T-helper 2 cell treated with Interferon-gamma antibody and Interleukin-4, amounts not matched to agents 5 μg/mL and 100 μg/mL, for 36 hours (primary cell): ENCODE results near the gene RAB8B.
"Not testable (repeated sequence)": the region's sequence is repeated elsewhere in the genome, so short reads cannot be mapped to it uniquely, and the experiment has no call there.

ENCODE experiments used
- DNase-seq: peaks from one replicate; pipeline ENCODE4 v3.0.0; 2021; ENCODE audit warnings: low spot score
- H3K27ac Mint-ChIP-seq: one replicate; pipeline ENCODE4 v1.8.0; 2021; ENCODE audit warnings: mild to moderate bottlenecking, mixed read lengths
- H3K27me3 Mint-ChIP-seq: one replicate; pipeline ENCODE4 v1.8.0; 2021; ENCODE audit warnings: low read depth, mixed read lengths
- H3K36me3 Mint-ChIP-seq: one replicate; pipeline ENCODE4 v1.8.0; 2021; ENCODE audit warnings: low read depth, mixed read lengths
- H3K4me1 Mint-ChIP-seq: one replicate; pipeline ENCODE4 v1.8.0; 2021; ENCODE audit warnings: low read depth, mixed read lengths
- H3K4me3 Mint-ChIP-seq: one replicate; pipeline ENCODE4 v1.8.0; 2022; ENCODE audit warnings: mild to moderate bottlenecking, moderate library complexity, mixed read lengths
- H3K9me3 Mint-ChIP-seq: one replicate; pipeline ENCODE4 v1.8.0; 2021; ENCODE audit warnings: mixed read lengths

The RAB8B gene

GRCh38 chr15:63206079-63206478 lies 16.7 kb downstream of the RAB8B start:
- Mint-ChIP-seq H3K27me3 (no peaks in the 10 kb centered on the region), H3K36me3 (peaks cover 39% of the 10 kb centered on the region), H3K4me3 (no peak overlapping the region), H3K9me3 (no peaks in the 10 kb centered on the region), H3K4me1 (peaks cover 78% of the 10 kb centered on the region), H3K27ac (no peak overlapping the region)
- no peak for DNase-seq

- peaks cover 80% of the 10 kb centered on the region for H3K4me1 Mint-ChIP-seq
- DNase-seq, H3K27me3 Mint-ChIP-seq, H3K9me3 Mint-ChIP-seq: not testable (repeated sequence)
- peak overlapping the region; percentile 66 for H3K27ac Mint-ChIP-seq
- H3K36me3 Mint-ChIP-seq, result peaks cover 29% of the 10 kb centered on the region
- H3K4me3 Mint-ChIP-seq, result peak overlapping the region; percentile 34
These were observed 19.4 kb downstream of the RAB8B start for GRCh38 chr15:63208824-63209223.

- peak overlapping the region; percentile 95 for H3K27ac Mint-ChIP-seq
- H3K4me1 Mint-ChIP-seq, result peaks cover 82% of the 10 kb centered on the region
- DNase-seq, result no peak
- peak overlapping the region; percentile 75 for H3K4me3 Mint-ChIP-seq
- no peaks in the 10 kb centered on the region for H3K27me3 Mint-ChIP-seq
- H3K9me3 Mint-ChIP-seq, result no peaks in the 10 kb centered on the region
- H3K36me3 Mint-ChIP-seq, result peaks cover 31% of the 10 kb centered on the region
These were observed 21.0 kb downstream of the RAB8B start for GRCh38 chr15:63210151-63211091.

GRCh38 chr15:63211092-63211490 lies 21.7 kb downstream of the RAB8B start:
- peak overlapping the region; percentile 95 for H3K27ac Mint-ChIP-seq
- DNase-seq, result no peak
- no peaks in the 10 kb centered on the region for H3K9me3 Mint-ChIP-seq
- no peaks in the 10 kb centered on the region for H3K27me3 Mint-ChIP-seq
- peak overlapping the region; percentile 75 for H3K4me3 Mint-ChIP-seq
- H3K36me3 Mint-ChIP-seq, result peaks cover 32% of the 10 kb centered on the region
- peaks cover 76% of the 10 kb centered on the region for H3K4me1 Mint-ChIP-seq

- Mint-ChIP-seq H3K9me3 (no peaks in the 10 kb centered on the region), H3K4me3 (peak overlapping the region; percentile 75), H3K27me3 (no peaks in the 10 kb centered on the region), H3K4me1 (peaks cover 72% of the 10 kb centered on the region), H3K36me3 (peaks cover 28% of the 10 kb centered on the region), H3K27ac (peak overlapping the region; percentile 95)
- no peak for DNase-seq
These were observed 22.1 kb downstream of the RAB8B start for GRCh38 chr15:63211549-63211948.

GRCh38 chr15:63212050-63213004 lies 22.9 kb downstream of the RAB8B start:
- Mint-ChIP-seq H3K4me3 (peak overlapping the region; percentile 75), H3K36me3 (peaks cover 21% of the 10 kb centered on the region), H3K9me3 (no peaks in the 10 kb centered on the region), H3K4me1 (peaks cover 65% of the 10 kb centered on the region), H3K27me3 (no peaks in the 10 kb centered on the region), H3K27ac (peak overlapping the region; percentile 95)
- DNase-seq, result peak; percentile 30

- Mint-ChIP-seq H3K4me1 (peaks cover 59% of the 10 kb centered on the region), H3K36me3 (peaks cover 30% of the 10 kb centered on the region), H3K9me3 (no peaks in the 10 kb centered on the region), H3K4me3 (no peak overlapping the region), H3K27me3 (no peaks in the 10 kb centered on the region), H3K27ac (no peak overlapping the region)
- no peak for DNase-seq
These were observed 28.8 kb downstream of the RAB8B start for GRCh38 chr15:63218100-63218808.

- H3K9me3 Mint-ChIP-seq, result no peaks in the 10 kb centered on the region
- no peak overlapping the region for H3K27ac Mint-ChIP-seq
- no peaks in the 10 kb centered on the region for H3K27me3 Mint-ChIP-seq
- DNase-seq, result no peak
- no peak overlapping the region for H3K4me3 Mint-ChIP-seq
- peaks cover 34% of the 10 kb centered on the region for H3K36me3 Mint-ChIP-seq
- peaks cover 52% of the 10 kb centered on the region for H3K4me1 Mint-ChIP-seq
These were observed 29.8 kb downstream of the RAB8B start for GRCh38 chr15:63219196-63219710.

GRCh38 chr15:63221346-63221745 lies 31.9 kb downstream of the RAB8B start:
- peaks cover 51% of the 10 kb centered on the region for H3K4me1 Mint-ChIP-seq
- DNase-seq, result no peak
- peaks cover 43% of the 10 kb centered on the region for H3K36me3 Mint-ChIP-seq
- H3K9me3 Mint-ChIP-seq, result no peaks in the 10 kb centered on the region
- H3K27me3 Mint-ChIP-seq, result no peaks in the 10 kb centered on the region
- H3K4me3 Mint-ChIP-seq, result no peak overlapping the region
- H3K27ac Mint-ChIP-seq, result no peak overlapping the region

GRCh38 chr15:63223463-63223862 lies 34.1 kb downstream of the RAB8B start:
- Mint-ChIP-seq H3K9me3 (no peaks in the 10 kb centered on the region), H3K4me1 (peaks cover 53% of the 10 kb centered on the region), H3K4me3 (no peak overlapping the region), H3K27ac (no peak overlapping the region), H3K27me3 (no peaks in the 10 kb centered on the region), H3K36me3 (peaks cover 51% of the 10 kb centered on the region)
- DNase-seq, result no peak

GRCh38 chr15:63225381-63225780 lies 36.0 kb downstream of the RAB8B start:
- H3K4me3 Mint-ChIP-seq, result no peak overlapping the region
- no peaks in the 10 kb centered on the region for H3K9me3 Mint-ChIP-seq
- no peaks in the 10 kb centered on the region for H3K27me3 Mint-ChIP-seq
- no peak for DNase-seq
- peaks cover 46% of the 10 kb centered on the region for H3K4me1 Mint-ChIP-seq
- no peak overlapping the region for H3K27ac Mint-ChIP-seq
- peaks cover 40% of the 10 kb centered on the region for H3K36me3 Mint-ChIP-seq

- no peak for DNase-seq
- Mint-ChIP-seq H3K9me3 (no peaks in the 10 kb centered on the region), H3K36me3 (peaks cover 41% of the 10 kb centered on the region), H3K4me1 (peaks cover 40% of the 10 kb centered on the region), H3K4me3 (peak overlapping the region; percentile 43), H3K27me3 (no peaks in the 10 kb centered on the region), H3K27ac (peak overlapping the region; percentile 53)
These were observed 36.9 kb downstream of the RAB8B start for GRCh38 chr15:63226155-63226883.

GRCh38 chr15:63226966-63227401 lies 37.6 kb downstream of the RAB8B start:
- DNase-seq, result no peak
- Mint-ChIP-seq H3K27me3 (no peaks in the 10 kb centered on the region), H3K4me3 (no peak overlapping the region), H3K9me3 (no peaks in the 10 kb centered on the region), H3K36me3 (peaks cover 38% of the 10 kb centered on the region), H3K27ac (peak overlapping the region; percentile 27), H3K4me1 (peaks cover 41% of the 10 kb centered on the region)
